Thyroid gland (tissue), 4 donors: Measurements from ENCODE around the gene ELF3.
"Not testable (repeated sequence)": the region's sequence is repeated elsewhere in the genome, so short reads cannot be mapped to it uniquely, and the experiment has no call there.

Source experiments
- CTCF ChIP-seq, 6 experiments: fragments of 200-600 bp in 3 of 6; fragments of 450-650 bp in 3 of 6; sonication (generic) in 3 of 6; IDR thresholded peaks; one replicate each; pipeline ENCODE4 v1.5.1; 2016 to 2019; ENCODE audit warnings: antibody characterized with exemption in 6 of 6, mild to moderate bottlenecking in 2 of 6, inconsistent platforms in 1 of 6, moderate library complexity in 1 of 6
- POLR2A ChIP-seq, 2 donors: fragments of 450-650 bp; IDR thresholded peaks; one replicate each; pipeline ENCODE4 v1.6.1; 2017; ENCODE audit warnings: antibody characterized with exemption in 2 of 2, mild to moderate bottlenecking in 2 of 2, moderate library complexity in 1 of 2

GRCh38 chr1:202019235-202019558 lies 8.8 kb downstream of the ELF3 start:
- TF ChIP-seq CTCF, POLR2A (IDR thresholded peaks at IDR 0.05): not testable (repeated sequence)
